ENCODE measurements around the gene SCUBE3. TPM values are rescaled to one million over a fixed set of nuclear protein-coding genes. Genes with fewer than 3 reads are reported as not detected.

The SCUBE3 gene
- total RNA-seq, 1 donor from 2014 or later, result 0.56 TPM

- no peak for TF ChIP-seq CTCF (IDR thresholded peaks at IDR 0.05)
- no peak overlapping the region for H3K4me3 ChIP-seq
- DNase-seq (no peak), ATAC-seq (no peak)
- intact Hi-C loops (cut with DNase I), result no loop called here
- no peak overlapping the region for H3K27ac ChIP-seq
- no peaks in the 10 kb centered on the region for H3K9me3 ChIP-seq
- H3K27me3 ChIP-seq (ENCODE audit: low read depth), result no peaks in the 10 kb centered on the region
- H3K4me1 ChIP-seq, result peaks cover 10% of the 10 kb centered on the region
- H3K36me3 ChIP-seq, result no peaks in the 10 kb centered on the region
These were observed 58.2 kb downstream of the SCUBE3 start for GRCh38 chr6:35272005-35272404.

GRCh38 chr6:35273822-35274559 lies 60.2 kb downstream of the SCUBE3 start:
- H3K27ac ChIP-seq, result no peak overlapping the region
- DNase-seq (no peak), ATAC-seq (no peak)
- H3K36me3 ChIP-seq, result no peaks in the 10 kb centered on the region
- intact Hi-C loops (cut with DNase I), result no loop called here
- no peaks in the 10 kb centered on the region for H3K27me3 ChIP-seq (ENCODE audit: low read depth)
- no peak overlapping the region for H3K4me3 ChIP-seq
- TF ChIP-seq CTCF (IDR thresholded peaks at IDR 0.05), result no peak
- peaks cover 10% of the 10 kb centered on the region for H3K4me1 ChIP-seq
- H3K9me3 ChIP-seq, result no peaks in the 10 kb centered on the region

- peak in 1 of 2 donors; percentile 12 for ATAC-seq
- TF ChIP-seq CTCF (IDR thresholded peaks at IDR 0.05), result no peak
These were observed 62.0 kb downstream of the SCUBE3 start for GRCh38 chr6:35275744-35276260.

GRCh38 chr6:35278708-35279107 lies 65.0 kb downstream of the SCUBE3 start:
- Histone ChIP-seq H3K36me3 (peaks cover 30% of the 10 kb centered on the region), H3K27me3 (ENCODE audit: low read depth) (no peaks in the 10 kb centered on the region), H3K27ac (no peak overlapping the region), H3K4me1 (peaks cover 10% of the 10 kb centered on the region), H3K9me3 (no peaks in the 10 kb centered on the region), H3K4me3 (no peak overlapping the region)
- intact Hi-C loops (cut with DNase I), result no loop called here
- no peak for TF ChIP-seq CTCF (IDR thresholded peaks at IDR 0.05)
- no peak for DNase-seq
- no peak for ATAC-seq

More at GRCh38 chr6:35275744-35276260, 62.0 kb downstream of the SCUBE3 start:
- H3K9me3 ChIP-seq, result no peaks in the 10 kb centered on the region
- H3K27ac ChIP-seq, result no peak overlapping the region
- intact Hi-C loops (cut with DNase I), result no loop called here
- DNase-seq, result no peak
- no peak overlapping the region for H3K4me3 ChIP-seq
- H3K36me3 ChIP-seq, result peaks cover 1% of the 10 kb centered on the region
- H3K4me1 ChIP-seq, result peaks cover 10% of the 10 kb centered on the region
- H3K27me3 ChIP-seq (ENCODE audit: low read depth), result no peaks in the 10 kb centered on the region

GRCh38 chr6:35280903-35281302 lies 67.1 kb downstream of the SCUBE3 start:
- Histone ChIP-seq H3K4me3 (no peak overlapping the region), H3K27me3 (ENCODE audit: low read depth) (no peaks in the 10 kb centered on the region), H3K4me1 (no peaks in the 10 kb centered on the region), H3K9me3 (no peaks in the 10 kb centered on the region), H3K36me3 (peaks cover 52% of the 10 kb centered on the region), H3K27ac (no peak overlapping the region)
- no peak for TF ChIP-seq CTCF (IDR thresholded peaks at IDR 0.05)
- intact Hi-C loops (cut with DNase I), result no loop called here
- no peak for ATAC-seq
- no peak for DNase-seq

Measured in lower lobe of right lung (tissue), 2 donors.